ENCODE data around the gene UBALD2.
"Not testable (repeated sequence)": the region's sequence is repeated elsewhere in the genome, so short reads cannot be mapped to it uniquely, and the experiment has no call there.

UBALD2 gene

GRCh38 chr17:76244721-76245120 lies 20.4 kb upstream of the UBALD2 start:
- not testable (repeated sequence) for DNase-seq (ENCODE audit: low read depth in 2 of 2)

- no peak for DNase-seq (ENCODE audit: low read depth in 2 of 2)
These were observed 18.8 kb upstream of the UBALD2 start for GRCh38 chr17:76246080-76247066.

GRCh38 chr17:76247304-76247703 lies 17.8 kb upstream of the UBALD2 start:
- DNase-seq (ENCODE audit: low read depth in 2 of 2), result no peak

GRCh38 chr17:76248013-76248782 lies 16.9 kb upstream of the UBALD2 start:
- DNase-seq (ENCODE audit: low read depth in 2 of 2), result no peak

GRCh38 chr17:76250141-76250540 lies 15.0 kb upstream of the UBALD2 start:
- DNase-seq (ENCODE audit: low read depth in 2 of 2), result no peak

GRCh38 chr17:76251478-76252039 lies 13.6 kb upstream of the UBALD2 start:
- DNase-seq (ENCODE audit: low read depth in 2 of 2), result no peak

- DNase-seq (ENCODE audit: low read depth in 2 of 2), result no peak
These were observed 12.9 kb upstream of the UBALD2 start for GRCh38 chr17:76252040-76252954.

GRCh38 chr17:76252967-76253766 lies 12.0 kb upstream of the UBALD2 start:
- not testable (repeated sequence) for DNase-seq (ENCODE audit: low read depth in 2 of 2)

GRCh38 chr17:76253841-76254240 lies 11.3 kb upstream of the UBALD2 start:
- DNase-seq (ENCODE audit: low read depth in 2 of 2), result no peak

GRCh38 chr17:76254275-76254674 lies 10.9 kb upstream of the UBALD2 start:
- no peak for DNase-seq (ENCODE audit: low read depth in 2 of 2)

GRCh38 chr17:76255801-76256429 lies 9.2 kb upstream of the UBALD2 start:
- no peak for DNase-seq (ENCODE audit: low read depth in 2 of 2)

GRCh38 chr17:76256430-76257050 lies 8.6 kb upstream of the UBALD2 start:
- DNase-seq (ENCODE audit: low read depth in 2 of 2), result not testable (repeated sequence)

- no peak for DNase-seq (ENCODE audit: low read depth in 2 of 2)
These were observed 4.9 kb upstream of the UBALD2 start for GRCh38 chr17:76260220-76260619.

GRCh38 chr17:76260669-76261068 lies 4.5 kb upstream of the UBALD2 start:
- no peak for DNase-seq (ENCODE audit: low read depth in 2 of 2)

- DNase-seq (ENCODE audit: low read depth in 2 of 2), result no peak
These were observed 3.5 kb upstream of the UBALD2 start for GRCh38 chr17:76261421-76262215.

GRCh38 chr17:76262732-76263344 lies 2.3 kb upstream of the UBALD2 start:
- DNase-seq (ENCODE audit: low read depth in 2 of 2), result no peak

- no peak for DNase-seq (ENCODE audit: low read depth in 2 of 2)
These were observed 1.3 kb upstream of the UBALD2 start for GRCh38 chr17:76263896-76264295.

- no peak for DNase-seq (ENCODE audit: low read depth in 2 of 2)
These were observed 758 bp upstream of the UBALD2 start for GRCh38 chr17:76264425-76264754.
